PC-9 (cell line): ENCODE measurements around the gene KRTAP10-12. TPM values are rescaled to one million over a fixed set of nuclear protein-coding genes. Genes with fewer than 3 reads are reported as not detected.

Source experiments
- BruUV-seq: library from RNA; stranded (reverse); fragments of 400-500 nt; replicated peaks from 2 replicates; lab custom pipeline; 2021; lab: Mats Ljungman, UMichigan
- CTCF ChIA-PET: fragments of 300-600 bp; sonication (Branson Sonifier 250); formaldehyde crosslinking; loops from one replicate; lab custom pipeline; 2022; ENCODE audit warnings: antibody characterized with exemption; lab: Charles Lee
- POLR2A ChIA-PET: fragments of 300-600 bp; sonication (Branson Sonifier 250); formaldehyde crosslinking; loops from one replicate; lab custom pipeline; 2022; ENCODE audit warnings: antibody characterized with exemption; ENCODE audit not compliant: unreplicated experiment; lab: Charles Lee
- DNase-seq, 2 experiments: peaks; one replicate each; pipeline versions ENCODE4 v3.0.0 to v3.0.0-alpha.2; 2015 to 2022; ENCODE audit warnings: mixed read lengths in 1 of 2
- H2AFZ ChIP-seq: fragments of 200-600 bp; sonication (generic); 2 replicates; pipeline ENCODE4 v1.8.1; 2017; ENCODE audit warnings: antibody characterized with exemption
- H3F3A ChIP-seq: fragments of 200-600 bp; sonication (generic); 2 replicates; pipeline ENCODE4 v1.8.1; 2017; ENCODE audit warnings: antibody characterized with exemption, mild to moderate bottlenecking, low read depth; ENCODE audit not compliant: insufficient read depth
- H3K27ac ChIP-seq: fragments of 200-600 bp; sonication (generic); 2 replicates; pipeline ENCODE4 v1.6.1; 2016; ENCODE audit warnings: mixed run types
- H3K27me3 ChIP-seq: fragments of 200-600 bp; sonication (generic); 2 replicates; pipeline ENCODE4 v1.6.1; 2016; ENCODE audit warnings: low read depth, mixed run types; ENCODE audit not compliant: insufficient read depth
- H3K36me3 ChIP-seq: fragments of 200-600 bp; sonication (generic); 2 replicates; pipeline ENCODE4 v1.6.1; 2016; ENCODE audit warnings: low read depth, mixed run types
- H3K4me1 ChIP-seq: fragments of 200-600 bp; sonication (generic); replicated peaks from 2 replicates; pipeline ENCODE4 v1.6.1; 2016; ENCODE audit warnings: mixed run types; ENCODE audit not compliant: insufficient read depth
- H3K4me2 ChIP-seq: fragments of 200-600 bp; sonication (generic); 2 replicates; pipeline ENCODE4 v1.6.1; 2017; ENCODE audit warnings: mixed run types
- H3K4me3 ChIP-seq: fragments of 200-600 bp; sonication (generic); 2 replicates; pipeline ENCODE4 v1.6.1; 2016; ENCODE audit warnings: mixed run types
- H3K79me2 ChIP-seq: fragments of 200-600 bp; sonication (generic); 2 replicates; pipeline ENCODE4 v1.6.1; 2017; ENCODE audit warnings: low read depth, mixed run types
- H3K9me2 ChIP-seq: fragments of 200-600 bp; sonication (generic); 2 replicates; pipeline ENCODE4 v1.8.1; 2017; ENCODE audit warnings: mild to moderate bottlenecking; ENCODE audit not compliant: insufficient read depth
- H3K9me3 ChIP-seq: fragments of 200-600 bp; sonication (generic); 2 replicates; pipeline ENCODE4 v1.8.1; 2016; ENCODE audit warnings: low read depth; ENCODE audit not compliant: insufficient read depth
- H4K20me1 ChIP-seq: fragments of 200-600 bp; sonication (generic); 2 replicates; pipeline ENCODE4 v1.8.1; 2017; ENCODE audit not compliant: insufficient read depth
- EZH2 ChIP-seq: fragments of 200-600 bp; sonication (generic); IDR thresholded peaks from 2 replicates; pipeline ENCODE4 v1.8.0; 2017; ENCODE audit warnings: antibody characterized with exemption, low read depth
- intact Hi-C: fragments of 100-400 bp; cut with micrococcal nuclease; formaldehyde crosslinking; loops from one replicate; pipeline ENCODE4 v1.10.0; 2022; ENCODE audit not compliant: unreplicated experiment
- total RNA-seq: library from RNA; stranded (reverse); gene quantifications from 2 replicates; pipeline ENCODE4 v1.2.3, GENCODE V29; 2021
- TF ChIP-seq, protein P1 (sequence below): fragments of 200-600 bp; sonication (generic); conservative IDR thresholded peaks from 2 replicates; pipeline ENCODE4 v1.6.1; 2017; ENCODE audit warnings: mixed run types, antibody characterized with exemption, mild to moderate bottlenecking, moderate library complexity

Gene KRTAP10-12
- total RNA-seq, 1 experiment from 2014 or later = not detected

DNA sequence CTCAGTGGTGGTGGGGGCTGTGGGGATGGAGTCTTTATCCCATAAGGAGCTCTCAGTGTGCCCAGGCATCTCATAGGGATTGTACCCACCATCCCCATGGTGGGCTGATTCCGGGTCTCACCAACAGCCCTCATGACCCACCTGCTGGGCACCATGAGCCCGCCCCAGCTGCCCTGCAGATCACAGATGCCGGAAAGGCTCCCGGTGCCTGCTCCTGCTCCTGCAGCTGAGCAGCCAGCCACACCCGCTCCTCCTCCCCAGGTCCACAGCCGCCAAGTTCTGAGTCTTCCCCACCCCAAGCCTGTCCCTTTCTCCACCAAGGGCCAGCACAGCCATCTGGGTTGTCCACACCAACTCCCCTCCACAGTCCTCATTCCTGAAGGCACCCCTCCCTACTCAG lies 29.9 kb downstream of the KRTAP10-12 start:
- no peaks in the 10 kb centered on the region for H3F3A ChIP-seq
- no TSS peak for BruUV-seq
- H4K20me1 ChIP-seq = no peaks in the 10 kb centered on the region
- no peak for DNase-seq
- TF ChIP-seq, protein P1, sequence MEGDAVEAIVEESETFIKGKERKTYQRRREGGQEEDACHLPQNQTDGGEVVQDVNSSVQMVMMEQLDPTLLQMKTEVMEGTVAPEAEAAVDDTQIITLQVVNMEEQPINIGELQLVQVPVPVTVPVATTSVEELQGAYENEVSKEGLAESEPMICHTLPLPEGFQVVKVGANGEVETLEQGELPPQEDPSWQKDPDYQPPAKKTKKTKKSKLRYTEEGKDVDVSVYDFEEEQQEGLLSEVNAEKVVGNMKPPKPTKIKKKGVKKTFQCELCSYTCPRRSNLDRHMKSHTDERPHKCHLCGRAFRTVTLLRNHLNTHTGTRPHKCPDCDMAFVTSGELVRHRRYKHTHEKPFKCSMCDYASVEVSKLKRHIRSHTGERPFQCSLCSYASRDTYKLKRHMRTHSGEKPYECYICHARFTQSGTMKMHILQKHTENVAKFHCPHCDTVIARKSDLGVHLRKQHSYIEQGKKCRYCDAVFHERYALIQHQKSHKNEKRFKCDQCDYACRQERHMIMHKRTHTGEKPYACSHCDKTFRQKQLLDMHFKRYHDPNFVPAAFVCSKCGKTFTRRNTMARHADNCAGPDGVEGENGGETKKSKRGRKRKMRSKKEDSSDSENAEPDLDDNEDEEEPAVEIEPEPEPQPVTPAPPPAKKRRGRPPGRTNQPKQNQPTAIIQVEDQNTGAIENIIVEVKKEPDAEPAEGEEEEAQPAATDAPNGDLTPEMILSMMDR = no peak
- TF ChIP-seq EZH2 = no peak
- CTCF ChIA-PET = no interaction called here
- no peak overlapping the region for H3K4me2 ChIP-seq
- H3K4me1 ChIP-seq = no peaks in the 10 kb centered on the region
- no peaks in the 10 kb centered on the region for H3K9me2 ChIP-seq
- no peaks in the 10 kb centered on the region for H3K36me3 ChIP-seq
- no peak overlapping the region for H3K4me3 ChIP-seq
- H3K27ac ChIP-seq = no peak overlapping the region
- POLR2A ChIA-PET = no interaction called here
- no peaks in the 10 kb centered on the region for H3K79me2 ChIP-seq
- H3K9me3 ChIP-seq = no peaks in the 10 kb centered on the region
- intact Hi-C loops = no loop called here
- no peak overlapping the region for H2AFZ ChIP-seq
- H3K27me3 ChIP-seq = peaks cover 68% of the 10 kb centered on the region

DNA sequence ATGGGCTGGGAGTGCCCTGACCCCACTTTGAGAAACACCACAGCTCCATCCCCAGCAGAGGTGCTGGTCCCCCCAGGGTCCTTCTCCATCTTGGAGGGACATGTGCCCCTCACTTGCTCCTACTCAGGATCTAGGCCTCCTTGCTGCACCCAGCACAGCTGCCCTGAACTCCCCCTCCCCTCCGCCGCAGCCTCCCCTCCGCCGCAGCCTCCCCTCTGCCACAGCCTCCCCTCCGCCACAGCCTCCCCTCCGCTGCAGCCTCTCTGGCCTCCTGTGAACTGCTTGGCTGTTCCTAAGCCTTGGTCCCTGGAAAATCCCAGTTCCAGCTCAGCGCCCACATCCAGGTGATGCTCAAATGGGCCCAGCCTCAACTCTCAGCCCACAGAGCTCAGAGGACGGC lies 30.3 kb downstream of the KRTAP10-12 start:
- intact Hi-C loops = no loop called here
- Histone ChIP-seq H3K4me2 (no peak overlapping the region), H3K4me1 (no peaks in the 10 kb centered on the region), H3K4me3 (no peak overlapping the region), H3K9me3 (no peaks in the 10 kb centered on the region), H3K9me2 (no peaks in the 10 kb centered on the region), H3F3A (no peaks in the 10 kb centered on the region), H2AFZ (no peak overlapping the region), H4K20me1 (no peaks in the 10 kb centered on the region), H3K79me2 (no peaks in the 10 kb centered on the region), H3K27me3 (peaks cover 72% of the 10 kb centered on the region), H3K27ac (no peak overlapping the region), H3K36me3 (no peaks in the 10 kb centered on the region)
- POLR2A ChIA-PET = no interaction called here
- no peak for DNase-seq
- CTCF ChIA-PET = no interaction called here
- no TSS peak for BruUV-seq
- TF ChIP-seq, protein P1 = no peak
- no peak for TF ChIP-seq EZH2

DNA sequence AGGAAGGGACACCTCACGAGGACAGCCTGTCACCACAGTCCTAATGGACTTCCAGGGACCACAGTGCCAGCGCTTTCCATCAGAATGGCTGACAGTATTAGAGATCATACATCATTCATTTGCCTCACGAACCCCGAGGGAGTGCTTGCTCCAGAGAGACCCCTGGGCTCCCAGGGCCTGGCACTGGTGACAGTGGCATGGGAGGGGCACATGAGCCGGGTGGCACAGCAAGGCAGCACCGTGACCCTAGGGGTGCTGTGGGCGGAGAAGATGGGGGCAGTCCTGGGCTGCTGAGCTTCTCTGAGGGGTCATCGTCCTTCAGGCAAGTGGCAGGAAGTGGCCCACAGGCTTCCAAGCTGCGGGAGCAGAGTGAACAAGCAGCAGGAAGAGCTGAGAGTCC lies 30.8 kb downstream of the KRTAP10-12 start:
- H3K9me2 ChIP-seq = no peaks in the 10 kb centered on the region
- TF ChIP-seq EZH2 = no peak
- TF ChIP-seq, protein P1 = no peak
- H3K4me2 ChIP-seq = no peak overlapping the region
- no peaks in the 10 kb centered on the region for H4K20me1 ChIP-seq
- H3K27ac ChIP-seq = no peak overlapping the region
- ChIA-PET POLR2A (no interaction called here), CTCF (no interaction called here)
- H3K4me3 ChIP-seq = no peak overlapping the region
- H2AFZ ChIP-seq = no peak overlapping the region
- H3K4me1 ChIP-seq = no peaks in the 10 kb centered on the region
- BruUV-seq = no TSS peak
- peaks cover 73% of the 10 kb centered on the region for H3K27me3 ChIP-seq
- no peaks in the 10 kb centered on the region for H3K9me3 ChIP-seq
- no peaks in the 10 kb centered on the region for H3F3A ChIP-seq
- intact Hi-C loops = no loop called here
- no peaks in the 10 kb centered on the region for H3K79me2 ChIP-seq
- DNase-seq = no peak
- no peaks in the 10 kb centered on the region for H3K36me3 ChIP-seq
